HG03342 (cell line): ENCODE data around the gene LSM11.

ENCODE experiments used
- ATAC-seq: cut with Tn5 transposase; IDR thresholded peaks from one replicate; pipeline ENCODE4 v1.9.1; 2021; ENCODE audit warnings: mild to moderate bottlenecking, moderate library complexity; ENCODE audit not compliant: unreplicated experiment

LSM11 gene

GRCh38 chr5:157732596-157733262 is 10.8 kb upstream of the LSM11 start:
- ATAC-seq: no peak

- no peak for ATAC-seq
Observed at GRCh38 chr5:157734436-157734835, 9.1 kb upstream of the LSM11 start.

GRCh38 chr5:157735991-157736390 is 7.5 kb upstream of the LSM11 start:
- ATAC-seq: no peak

- no peak for ATAC-seq
Observed at GRCh38 chr5:157739388-157740228, 3.9 kb upstream of the LSM11 start.

- no peak for ATAC-seq
Observed at GRCh38 chr5:157740229-157740610, 3.3 kb upstream of the LSM11 start.

GRCh38 chr5:157741131-157741530 is 2.4 kb upstream of the LSM11 start:
- ATAC-seq: no peak

- peak; percentile 30 for ATAC-seq
Observed at GRCh38 chr5:157744051-157745011, 819 bp downstream of the LSM11 start.

GRCh38 chr5:157745041-157745456 is 1.5 kb downstream of the LSM11 start:
- no peak for ATAC-seq

- ATAC-seq: no peak
Observed at GRCh38 chr5:157747173-157747740, 3.7 kb downstream of the LSM11 start.

GRCh38 chr5:157747766-157748700 is 4.5 kb downstream of the LSM11 start:
- ATAC-seq: no peak

- no peak for ATAC-seq
Observed at GRCh38 chr5:157748760-157749461, 5.4 kb downstream of the LSM11 start.

- no peak for ATAC-seq
Observed at GRCh38 chr5:157749462-157749799, 5.9 kb downstream of the LSM11 start.

- no peak for ATAC-seq
Observed at GRCh38 chr5:157750320-157750719, 6.8 kb downstream of the LSM11 start.

GRCh38 chr5:157756122-157756521 is 12.6 kb downstream of the LSM11 start:
- ATAC-seq: no peak

GRCh38 chr5:157758706-157759105 is 15.2 kb downstream of the LSM11 start:
- no peak for ATAC-seq

- ATAC-seq: peak; percentile 81
Observed at GRCh38 chr5:157761690-157762621, 18.4 kb downstream of the LSM11 start.

GRCh38 chr5:157764531-157764930 is 21.0 kb downstream of the LSM11 start:
- no peak for ATAC-seq

- ATAC-seq: no peak
Observed at GRCh38 chr5:157766442-157766841, 22.9 kb downstream of the LSM11 start.
